Inflammatory macrophage treated with lipopolysaccharide for 4 hours (primary cell): ENCODE results near the gene SLC38A1.
"Not testable (repeated sequence)": the region's sequence is repeated elsewhere in the genome, so short reads cannot be mapped to it uniquely, and the experiment has no call there.

ENCODE experiments used
- DNase-seq: peaks from one replicate; pipeline ENCODE4 v3.0.0-alpha.2; 2020

Gene SLC38A1

DNA sequence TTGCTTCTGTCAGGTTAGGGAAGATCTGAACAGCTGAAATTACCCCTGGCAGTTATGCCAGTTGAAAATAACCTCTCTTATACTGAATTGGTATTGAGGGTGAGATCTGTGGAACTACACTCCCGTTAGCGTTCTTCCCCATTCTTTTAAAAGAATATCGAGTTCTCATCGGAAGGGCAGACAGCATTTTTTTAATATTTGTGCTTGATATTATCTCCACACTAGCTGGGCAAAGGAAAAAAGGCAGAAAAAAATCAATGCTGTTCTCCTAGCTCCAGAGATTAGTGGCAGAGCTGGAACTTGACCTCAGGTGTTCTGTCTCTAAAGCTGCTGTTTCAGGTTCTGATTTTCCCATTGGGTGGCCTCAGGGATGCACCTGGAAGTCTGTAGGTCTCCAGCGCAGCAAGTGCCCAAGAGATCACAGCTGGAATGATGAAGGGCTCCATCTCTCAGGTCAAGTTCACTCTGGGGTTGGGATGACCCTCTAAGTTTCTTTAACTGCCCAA, 67.5 kb downstream of the SLC38A1 start:
- no peak for DNase-seq

DNA sequence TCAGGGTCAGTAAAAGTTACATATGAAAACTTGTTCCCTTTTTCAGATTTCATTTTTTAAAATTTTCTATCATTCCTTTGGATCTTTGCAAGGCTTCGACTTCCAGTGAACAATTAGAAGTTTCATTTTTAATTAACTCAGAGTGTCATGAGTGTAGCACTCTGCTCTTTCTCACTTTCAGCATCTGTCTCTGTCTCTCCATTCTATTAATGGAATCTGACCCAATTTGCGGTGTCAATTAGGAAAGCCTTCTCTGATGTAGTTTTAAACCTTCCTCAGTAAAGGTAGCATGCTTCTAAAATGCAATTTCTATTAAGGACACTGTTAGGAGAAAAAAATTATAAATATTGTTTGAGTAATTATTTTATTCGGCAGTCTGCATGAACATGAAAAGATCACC, 68.3 kb downstream of the SLC38A1 start:
- no peak for DNase-seq

DNA sequence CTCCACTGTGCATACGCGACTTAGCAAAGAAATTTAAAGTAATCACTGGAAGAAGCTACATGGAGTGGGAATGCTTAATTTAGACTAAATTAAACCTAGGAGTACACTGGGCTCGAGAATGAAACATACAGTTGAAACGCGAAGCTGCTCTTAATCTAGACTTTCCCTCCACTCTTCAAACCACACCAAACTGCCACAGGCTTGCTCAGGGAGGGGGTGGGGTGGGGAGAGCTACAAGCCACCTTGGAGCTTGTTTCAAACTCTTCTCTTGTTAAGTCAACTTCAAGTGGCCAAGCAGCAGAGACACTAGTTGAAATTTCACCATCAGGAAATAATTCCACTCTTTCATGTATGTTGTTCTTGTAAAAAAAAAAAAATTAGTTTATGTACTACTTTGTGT, 69.9 kb downstream of the SLC38A1 start:
- no peak for DNase-seq

DNA sequence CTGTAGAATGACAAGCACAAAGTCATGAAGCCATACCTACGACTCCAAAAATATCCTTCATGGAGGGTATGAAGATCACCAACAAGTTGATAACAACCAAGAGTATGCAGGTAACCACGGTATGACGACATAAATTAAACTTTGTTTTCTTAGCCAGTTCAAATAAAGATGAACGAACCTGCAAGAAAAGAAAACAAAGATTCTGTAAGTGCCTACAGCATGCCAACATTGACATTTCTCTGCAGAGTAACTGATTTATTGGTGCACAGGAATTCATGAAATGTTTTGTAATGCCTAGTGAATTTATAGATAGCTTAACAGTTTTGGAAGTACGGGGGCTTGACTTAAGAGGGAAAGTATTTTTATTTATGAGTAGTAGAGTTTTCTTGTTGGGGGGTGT, 71.0 kb downstream of the SLC38A1 start:
- no peak for DNase-seq

DNA sequence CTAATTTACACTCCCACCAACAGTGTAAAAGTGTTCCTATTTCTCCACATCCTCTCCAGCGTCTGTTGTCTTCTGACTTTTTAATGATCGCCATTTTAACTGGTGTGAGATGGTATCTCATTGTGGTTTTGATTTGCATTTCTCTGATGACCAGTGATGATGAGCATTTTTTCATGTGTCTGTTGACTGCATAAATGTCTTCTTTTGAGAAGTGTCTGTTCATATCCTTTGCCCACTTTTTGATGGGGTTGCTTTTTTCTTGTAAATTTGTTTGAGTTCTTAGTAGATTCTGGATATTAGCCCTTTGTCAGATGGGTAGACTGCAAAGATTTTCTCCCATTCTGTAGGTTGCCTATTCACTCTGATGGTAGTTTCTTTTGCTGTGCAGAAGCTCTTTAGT, 78.3 kb downstream of the SLC38A1 start:
- DNase-seq: not testable (repeated sequence)

DNA sequence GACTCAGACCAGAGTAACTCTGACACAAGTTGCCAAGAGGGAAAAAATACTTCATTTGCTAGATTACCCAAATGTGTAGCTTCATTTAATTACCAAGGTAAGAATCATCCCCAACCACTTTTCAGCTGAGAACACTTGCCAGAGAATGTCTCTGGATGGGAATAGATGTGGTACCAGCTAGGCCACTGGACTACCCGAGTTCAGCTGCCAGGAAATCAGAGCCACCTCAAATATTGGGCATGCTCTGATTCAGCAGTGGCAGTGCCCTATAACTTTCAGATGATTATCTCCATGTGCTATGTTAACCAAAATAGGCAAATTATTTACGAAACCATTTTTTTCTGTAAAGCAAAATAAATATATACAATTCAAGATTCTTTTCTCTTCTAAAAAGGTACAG, 80.7 kb downstream of the SLC38A1 start:
- no peak for DNase-seq

DNA sequence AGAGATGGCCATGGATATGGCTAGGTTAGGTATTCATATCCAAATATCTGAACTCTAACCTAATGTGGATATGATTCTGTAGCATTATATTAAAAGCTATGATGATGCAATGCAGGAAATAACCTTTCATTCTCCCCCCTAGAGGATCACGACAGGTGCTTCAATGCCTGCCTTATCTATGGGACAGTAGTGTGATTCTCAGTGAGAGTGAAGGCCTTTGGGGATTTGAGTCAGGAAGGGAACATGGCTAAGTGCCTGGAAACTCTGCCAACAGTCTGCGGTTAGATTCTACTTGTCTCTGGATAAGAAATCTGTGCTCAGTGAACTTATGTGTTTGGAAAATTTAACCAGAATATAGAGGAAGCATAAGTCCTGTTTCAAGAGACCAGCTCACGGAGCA, 81.8 kb downstream of the SLC38A1 start:
- DNase-seq: no peak

DNA sequence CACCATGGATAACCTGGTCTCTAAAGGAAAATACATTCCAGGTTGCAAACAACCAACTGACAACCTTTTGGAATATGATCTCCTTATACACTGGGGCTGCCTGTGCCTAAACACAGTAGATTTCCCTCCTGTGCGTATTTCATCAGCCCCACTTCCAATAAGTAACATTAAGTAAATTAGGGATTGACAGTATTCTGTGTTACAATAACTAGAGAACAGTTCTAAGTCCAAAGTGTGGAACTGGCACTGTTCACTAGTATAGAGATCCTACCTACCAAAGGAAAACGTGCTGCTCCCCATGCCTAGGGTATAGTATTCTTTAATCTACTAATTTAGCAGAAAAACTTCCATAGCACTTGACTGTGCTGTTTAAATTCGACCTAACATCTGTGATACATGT, 82.8 kb downstream of the SLC38A1 start:
- no peak for DNase-seq

DNA sequence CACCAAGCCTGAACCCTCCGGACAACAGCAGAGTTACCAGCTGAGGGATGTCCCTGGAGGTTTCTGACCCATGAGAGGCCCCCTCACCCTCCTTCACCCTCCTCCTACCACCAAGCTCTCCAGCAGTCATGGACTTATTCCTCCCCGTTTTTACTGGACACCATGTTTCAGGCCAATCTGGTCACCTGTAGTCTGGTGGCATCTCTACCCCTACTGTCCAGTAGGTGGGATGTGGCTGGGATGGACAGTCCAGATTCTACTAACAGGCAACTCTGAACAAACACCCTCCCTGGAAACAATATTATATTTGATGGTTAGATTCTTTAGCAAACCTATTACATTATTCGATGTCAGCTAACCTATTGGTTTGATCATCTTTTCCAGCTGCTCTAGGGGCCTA, 83.2 kb downstream of the SLC38A1 start:
- DNase-seq: no peak

DNA sequence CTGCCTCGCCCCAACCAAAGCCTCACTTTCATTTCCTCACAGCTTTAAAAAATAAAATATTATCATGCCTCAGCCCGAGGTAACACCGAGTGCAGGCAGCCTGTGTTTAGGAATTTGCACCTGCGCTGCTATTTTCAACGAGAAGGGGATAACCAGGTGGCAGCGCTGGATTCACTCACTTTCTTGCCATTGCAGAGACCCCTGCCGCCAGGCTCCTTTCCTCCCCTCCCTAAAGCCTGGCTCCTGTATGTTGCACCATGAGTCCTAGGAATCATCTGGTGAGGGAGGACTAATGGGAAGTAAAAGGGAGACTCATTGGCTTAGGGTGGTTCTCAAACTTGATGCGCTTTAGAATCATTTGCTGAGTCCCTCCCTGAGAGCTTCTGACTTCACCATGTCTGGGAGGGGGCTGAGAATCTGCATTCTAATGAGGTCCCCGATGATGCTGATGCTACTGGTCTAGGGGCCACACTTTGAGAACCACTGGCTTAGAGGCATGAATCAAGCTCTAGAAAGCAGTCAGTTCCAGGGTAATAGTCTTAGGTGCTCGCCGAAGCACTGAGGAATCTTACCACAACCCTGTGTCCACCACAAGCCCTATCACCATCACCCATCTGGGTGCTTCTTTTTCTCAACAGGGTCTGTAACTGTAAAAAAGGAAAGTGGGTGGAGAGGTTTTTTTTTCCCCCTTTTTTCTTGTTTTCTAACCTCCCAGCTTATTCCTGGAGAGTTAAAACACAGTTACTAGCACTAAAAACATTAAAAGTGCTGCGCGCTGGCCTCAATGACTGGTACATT, 83.8 kb downstream of the SLC38A1 start:
- no peak for DNase-seq

DNA sequence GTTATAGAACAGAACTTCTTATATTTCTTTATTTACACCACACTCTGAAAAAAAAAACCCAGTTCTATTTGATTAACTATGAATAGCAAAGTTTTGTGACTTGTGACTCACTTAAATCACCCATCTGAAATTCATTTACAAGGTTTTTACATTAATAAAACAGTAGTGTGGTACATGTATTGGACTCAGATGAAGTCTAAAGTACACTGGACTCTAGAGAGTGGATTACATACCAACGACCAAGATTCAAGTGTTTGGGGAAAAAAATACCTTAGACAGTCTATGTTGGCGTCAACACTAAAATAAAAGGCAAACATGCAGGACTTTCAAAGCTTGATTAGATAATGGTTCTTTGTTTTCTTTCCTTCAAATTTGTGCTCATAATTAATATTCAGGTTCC, 85.7 kb downstream of the SLC38A1 start:
- DNase-seq: no peak

DNA sequence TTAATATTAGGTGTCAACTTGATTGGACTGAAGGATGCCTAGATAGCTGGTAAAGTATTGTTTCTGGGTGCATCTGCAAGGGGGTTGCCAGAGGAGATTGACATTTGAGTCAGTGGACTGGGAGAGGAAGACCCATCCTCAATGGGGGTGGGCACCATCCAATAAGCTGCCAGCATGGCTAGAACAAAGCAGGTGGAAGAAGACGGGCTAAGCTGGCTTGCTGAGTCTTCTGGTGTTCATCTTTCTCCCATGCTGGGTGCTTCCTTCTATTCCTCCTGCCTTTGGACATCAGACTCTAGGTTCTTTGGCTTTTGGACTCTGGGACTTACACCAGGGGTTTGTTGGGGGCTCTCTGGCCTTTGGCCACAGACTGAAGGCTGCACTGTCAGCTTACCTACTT, 87.4 kb downstream of the SLC38A1 start:
- DNase-seq: no peak

DNA sequence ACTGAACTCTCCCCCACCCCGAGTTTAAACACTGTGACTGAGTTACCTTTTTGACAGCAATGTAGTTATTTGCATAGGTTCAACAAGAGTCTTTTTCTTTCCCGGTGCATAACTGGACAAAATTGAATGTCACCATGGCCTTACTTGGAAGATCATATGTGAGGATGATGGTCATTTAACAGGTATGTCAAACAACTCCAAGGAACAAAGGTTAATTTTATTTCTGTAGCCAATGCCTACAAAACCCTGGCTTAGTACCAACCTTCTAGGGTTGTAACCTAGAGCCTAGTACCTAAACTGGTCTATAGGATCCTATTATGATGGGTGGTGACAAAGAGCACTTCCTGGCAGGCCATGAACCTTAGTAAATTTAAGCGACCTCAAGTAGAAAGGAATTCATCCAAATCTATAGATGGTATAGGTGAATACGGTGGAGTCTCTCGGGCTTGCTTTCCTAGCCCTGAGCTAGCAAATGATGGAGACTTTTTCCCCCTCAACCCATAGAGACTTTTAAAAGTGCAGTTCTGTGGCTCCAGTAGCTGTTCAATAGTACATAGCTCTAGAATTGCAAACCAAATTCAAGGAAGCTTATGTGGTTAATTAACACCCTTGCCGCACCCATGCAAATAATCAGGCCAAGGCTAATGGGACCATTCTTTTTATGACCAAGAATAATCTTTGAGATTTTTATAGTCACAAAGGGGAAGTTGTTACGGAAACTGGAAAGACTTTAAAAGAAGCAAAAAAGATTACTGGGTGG, 89.0 kb downstream of the SLC38A1 start:
- DNase-seq: no peak

DNA sequence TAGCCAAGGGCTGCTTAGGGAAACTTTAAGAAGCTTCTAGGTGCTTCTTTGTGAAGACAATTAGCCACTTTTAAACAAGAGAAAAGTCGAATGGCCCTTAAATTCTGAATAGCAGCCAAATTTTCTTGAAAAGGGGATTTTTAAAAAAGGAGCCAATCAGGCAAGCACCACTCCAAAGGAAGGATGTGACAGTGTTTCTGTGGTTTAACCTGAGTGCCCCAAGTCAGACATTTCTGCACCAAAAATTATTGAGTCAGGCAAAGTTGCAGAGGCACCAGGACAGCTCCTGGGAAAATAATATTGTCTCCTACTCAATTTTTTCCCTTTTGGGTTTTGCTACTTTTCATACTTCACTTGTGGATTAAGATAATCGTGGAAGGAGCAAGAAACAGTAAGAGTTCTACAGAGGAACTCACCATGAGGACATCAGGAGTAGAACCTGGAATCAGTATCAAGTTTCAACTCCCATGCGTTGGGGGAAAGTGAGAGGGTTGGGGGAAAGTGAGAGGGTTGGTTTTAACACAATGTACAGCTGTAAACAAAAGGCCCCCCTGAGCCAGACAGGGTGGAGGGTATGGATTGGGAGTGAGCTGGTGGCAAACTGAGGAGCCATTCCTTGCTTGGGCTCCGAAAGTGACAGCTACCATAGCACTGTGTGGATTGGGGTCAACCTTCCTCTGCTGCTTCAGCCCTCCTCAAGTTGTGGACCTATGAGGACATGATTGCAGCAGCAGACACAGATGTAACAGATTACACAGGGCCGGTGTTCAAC, 90.8 kb downstream of the SLC38A1 start:
- no peak for DNase-seq

DNA sequence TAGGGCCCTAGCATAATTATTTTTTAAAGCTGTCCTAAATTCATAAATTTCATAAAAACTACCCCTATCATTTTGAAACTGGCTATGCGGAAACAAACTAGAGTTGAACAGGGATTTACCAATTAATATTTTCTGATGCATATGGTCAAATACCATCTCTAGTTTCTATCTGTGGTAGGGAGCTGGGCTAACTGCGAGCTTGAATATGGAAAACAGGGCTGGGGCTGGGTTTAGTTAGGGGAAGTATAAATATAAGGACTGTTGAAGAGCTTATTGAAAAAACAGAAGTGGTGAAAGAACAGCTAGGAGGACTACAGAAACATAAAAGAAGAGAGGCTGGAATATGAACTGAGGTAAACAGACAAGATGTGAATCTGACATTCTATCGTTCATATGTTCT, 91.8 kb downstream of the SLC38A1 start:
- peak; percentile 22 for DNase-seq

DNA sequence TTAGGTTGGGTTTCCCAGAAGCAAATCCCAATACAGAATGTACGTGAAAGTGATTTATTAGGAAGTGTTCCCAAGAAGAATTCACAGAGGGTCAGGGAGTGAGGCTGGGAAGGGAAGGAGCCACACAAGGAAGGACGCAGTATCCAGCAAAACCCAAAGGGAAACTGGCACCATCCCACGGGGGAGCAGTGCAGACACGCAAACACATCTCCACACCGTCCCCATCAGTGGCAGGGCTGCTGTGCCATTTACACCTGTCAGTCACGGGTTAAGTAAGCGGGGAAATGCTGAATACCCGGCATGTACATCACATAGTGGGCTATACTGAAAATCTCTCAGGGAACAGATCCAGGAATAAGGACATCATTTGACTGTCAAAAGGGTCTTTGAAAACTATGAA, 93.9 kb downstream of the SLC38A1 start:
- no peak for DNase-seq

DNA sequence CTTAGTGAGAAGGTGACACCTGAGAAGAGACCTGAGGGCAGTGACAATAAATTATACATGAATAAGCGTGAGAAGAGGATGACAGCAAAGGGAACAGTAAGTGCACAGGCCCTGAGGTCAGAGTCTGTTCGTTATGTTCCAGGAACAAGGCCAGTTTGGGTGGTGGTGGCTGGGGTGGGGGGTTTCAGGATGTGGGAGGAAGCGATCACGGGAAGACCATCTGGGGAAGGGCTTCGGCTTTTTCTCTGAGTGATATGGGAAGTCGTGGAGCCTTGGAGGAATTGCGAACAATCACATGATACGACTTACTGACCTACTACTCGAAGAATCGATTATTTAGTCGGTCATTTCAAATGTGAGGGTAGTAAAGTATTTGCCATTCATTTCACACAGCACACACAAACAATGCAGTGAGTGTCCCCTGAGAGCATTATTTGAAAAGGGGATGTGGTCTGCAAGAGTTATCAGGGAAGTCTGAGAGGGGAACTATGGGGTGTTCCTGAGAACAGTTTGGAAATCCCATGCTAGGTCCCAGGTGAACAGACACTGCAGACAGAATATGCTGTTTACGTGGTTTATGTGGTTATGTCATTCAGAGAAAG, 94.7 kb downstream of the SLC38A1 start:
- no peak for DNase-seq

DNA sequence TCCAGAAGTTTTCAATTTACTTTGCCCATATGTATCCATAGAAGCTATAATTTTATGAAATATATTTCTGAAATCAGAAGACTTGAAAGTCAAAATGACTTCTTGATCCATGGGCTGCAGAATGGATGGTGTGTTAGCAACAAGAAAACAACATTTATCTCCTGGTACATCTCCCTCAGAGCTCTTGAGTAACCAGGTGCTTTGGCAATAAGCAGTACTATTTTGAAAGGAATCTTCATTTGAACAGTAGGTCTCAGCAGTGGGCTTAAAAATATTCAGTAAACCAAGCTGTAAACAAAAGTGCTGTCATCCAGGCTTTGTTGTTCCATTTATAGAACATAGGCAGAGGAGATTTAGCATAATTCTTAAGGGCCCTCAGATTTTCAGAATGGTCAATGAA, 100.4 kb downstream of the SLC38A1 start:
- DNase-seq: no peak

DNA sequence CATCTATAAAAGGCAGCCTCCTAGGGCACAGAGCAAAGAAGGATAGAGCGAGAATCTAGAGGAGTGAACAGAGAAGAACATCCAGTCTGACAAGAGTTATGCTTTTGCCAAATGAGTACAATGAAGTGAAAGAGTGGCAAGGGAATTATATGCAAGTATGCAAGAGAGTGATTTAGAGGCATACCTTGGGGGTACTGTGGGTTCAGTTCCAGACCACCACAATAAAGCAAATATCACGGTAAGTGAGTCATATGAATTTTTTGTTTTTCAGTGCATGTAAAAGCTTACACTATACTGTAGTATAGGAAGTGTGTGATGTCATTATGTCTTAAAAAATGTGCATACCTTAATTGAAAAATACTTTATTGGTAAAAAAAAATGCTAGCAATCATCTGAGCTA, 101.4 kb downstream of the SLC38A1 start:
- no peak for DNase-seq

DNA sequence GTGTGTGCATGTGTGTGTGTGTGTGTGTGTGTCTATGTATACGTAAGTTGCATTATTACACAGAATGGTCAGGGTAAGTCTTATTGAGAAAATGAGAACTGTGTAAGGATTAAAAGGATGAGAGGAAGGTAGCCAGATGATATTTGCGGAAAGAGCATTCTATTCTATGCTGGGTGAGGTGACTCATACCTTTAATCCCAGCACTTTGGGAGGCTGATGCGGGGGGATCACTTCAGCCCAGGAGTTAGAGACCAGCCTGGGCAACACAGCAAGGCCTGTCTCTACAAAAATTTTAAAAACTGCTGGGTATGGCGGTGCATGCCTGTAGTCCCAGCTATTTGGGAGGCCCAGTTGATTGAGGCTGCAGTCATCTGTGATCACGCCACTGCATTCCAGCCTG, 103.7 kb downstream of the SLC38A1 start:
- DNase-seq: no peak

DNA sequence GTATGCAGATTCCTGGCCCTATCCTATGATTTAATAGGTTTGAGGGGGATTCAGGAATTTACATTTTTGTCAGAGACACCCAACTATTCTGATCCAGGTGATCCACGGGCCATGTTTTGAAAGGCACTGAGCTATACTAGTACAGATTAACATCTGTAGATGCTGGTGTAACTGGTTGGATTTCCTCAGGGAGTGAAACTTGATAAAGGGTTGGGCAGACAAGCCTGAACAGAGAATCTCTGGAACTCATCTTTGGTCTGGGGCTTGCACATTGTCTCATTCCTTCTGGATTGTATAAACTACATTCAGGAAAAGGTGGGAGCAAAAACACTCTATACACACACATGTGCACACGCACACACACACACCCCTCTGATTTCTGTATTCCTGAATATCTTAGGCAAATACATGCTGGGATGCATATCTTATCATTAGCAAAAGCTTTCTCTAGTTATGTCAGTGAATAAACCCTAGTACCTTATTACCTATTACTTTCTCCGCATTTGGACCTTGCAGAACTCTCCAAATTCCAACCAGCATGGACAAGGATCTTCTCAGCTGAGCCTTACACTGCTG, 104.6 kb downstream of the SLC38A1 start:
- no peak for DNase-seq

DNA sequence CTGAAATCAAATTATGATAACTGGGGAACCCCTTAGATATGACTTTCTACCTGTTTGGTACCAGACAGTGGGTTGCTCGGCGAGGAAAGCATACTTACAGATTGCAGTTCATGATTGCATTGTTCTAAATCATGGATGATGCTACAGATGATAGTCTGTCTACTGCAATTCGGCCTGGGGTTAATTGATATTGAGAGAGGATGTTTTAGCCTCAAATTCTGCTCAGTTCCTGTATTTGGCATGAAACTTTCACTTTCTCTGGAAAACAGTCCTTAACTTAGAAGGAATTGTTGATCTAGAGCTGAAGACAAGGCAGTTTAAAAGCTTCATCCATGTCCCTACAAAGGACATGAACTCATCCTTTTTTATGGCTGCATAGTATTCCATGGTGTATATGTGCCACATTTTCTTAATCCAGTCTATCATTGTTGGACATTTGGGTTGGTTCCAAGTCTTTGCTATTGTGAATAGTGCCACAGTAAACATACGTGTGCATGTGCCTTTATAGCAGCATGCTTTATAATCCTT, 106.2 kb downstream of the SLC38A1 start:
- not testable (repeated sequence) for DNase-seq
